HG03064 (cell line): ENCODE measurements around the gene MRAP.

Experiments used
- ATAC-seq: cut with Tn5 transposase; IDR thresholded peaks from one replicate; pipeline ENCODE4 v1.9.1; 2021; ENCODE audit warnings: low read depth; ENCODE audit not compliant: unreplicated experiment

Gene MRAP

DNA sequence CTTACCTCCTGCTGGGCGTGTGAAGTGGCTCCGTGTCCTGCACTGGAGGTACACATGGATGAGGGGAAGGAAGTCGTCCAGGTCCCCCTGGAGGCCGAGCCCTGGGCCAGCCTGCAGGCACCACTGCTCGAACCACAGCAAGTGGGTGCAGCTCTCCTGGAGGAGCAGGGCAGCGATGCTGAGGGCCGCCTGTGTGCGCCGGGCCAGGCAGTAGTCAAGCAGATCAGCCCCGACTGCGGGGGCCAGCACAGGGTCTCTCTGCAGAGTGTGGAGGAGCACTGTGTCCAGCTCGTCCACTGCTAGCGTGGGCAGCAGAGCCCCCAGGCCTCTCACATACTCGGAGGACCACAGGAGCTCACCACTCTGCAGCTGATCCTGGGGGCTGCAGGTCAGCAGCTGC lies 48.3 kb downstream of the MRAP start:
- no peak for ATAC-seq

- ATAC-seq, result no peak
These were observed 48.7 kb downstream of the MRAP start for GRCh38 chr21:32347351-32347750.

- no peak for ATAC-seq
These were observed 49.3 kb downstream of the MRAP start for GRCh38 chr21:32347977-32348376.

DNA sequence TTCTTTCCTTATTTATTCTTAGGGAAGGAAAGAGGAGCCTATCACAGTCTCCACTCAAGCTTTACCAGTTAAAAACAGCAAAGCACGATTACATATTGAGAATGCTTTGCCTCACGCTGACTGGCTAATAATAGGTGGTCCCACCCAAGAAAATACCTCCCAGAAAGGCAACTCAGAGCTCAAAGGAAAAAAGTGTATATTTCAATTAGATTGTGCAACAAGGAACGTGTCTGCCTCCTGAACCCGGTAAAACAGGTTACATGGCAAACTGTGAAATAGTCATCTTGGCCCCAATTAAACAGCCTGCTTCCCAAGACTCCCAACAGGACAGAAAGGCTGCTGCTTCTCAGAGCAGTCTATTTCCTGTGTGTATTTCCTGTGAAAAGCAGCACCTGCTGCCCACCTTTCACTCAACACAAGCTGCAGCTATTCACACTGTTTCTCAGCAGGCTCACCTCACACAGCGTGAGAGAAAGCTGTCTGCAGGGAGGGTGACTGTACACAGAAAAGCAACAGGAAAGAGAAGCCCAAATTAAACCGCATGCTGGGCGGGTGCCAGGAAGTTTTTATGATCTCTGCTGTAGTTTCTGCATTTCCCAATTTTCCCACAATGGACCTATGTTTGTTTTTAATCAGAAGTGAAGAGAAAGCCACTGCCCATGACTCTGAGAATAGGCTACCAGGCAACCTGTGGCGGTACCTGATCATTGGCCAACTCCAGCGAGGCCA lies 50.1 kb downstream of the MRAP start:
- ATAC-seq, result no peak

- ATAC-seq, result no peak
These were observed 50.8 kb downstream of the MRAP start for GRCh38 chr21:32349333-32349944.

DNA sequence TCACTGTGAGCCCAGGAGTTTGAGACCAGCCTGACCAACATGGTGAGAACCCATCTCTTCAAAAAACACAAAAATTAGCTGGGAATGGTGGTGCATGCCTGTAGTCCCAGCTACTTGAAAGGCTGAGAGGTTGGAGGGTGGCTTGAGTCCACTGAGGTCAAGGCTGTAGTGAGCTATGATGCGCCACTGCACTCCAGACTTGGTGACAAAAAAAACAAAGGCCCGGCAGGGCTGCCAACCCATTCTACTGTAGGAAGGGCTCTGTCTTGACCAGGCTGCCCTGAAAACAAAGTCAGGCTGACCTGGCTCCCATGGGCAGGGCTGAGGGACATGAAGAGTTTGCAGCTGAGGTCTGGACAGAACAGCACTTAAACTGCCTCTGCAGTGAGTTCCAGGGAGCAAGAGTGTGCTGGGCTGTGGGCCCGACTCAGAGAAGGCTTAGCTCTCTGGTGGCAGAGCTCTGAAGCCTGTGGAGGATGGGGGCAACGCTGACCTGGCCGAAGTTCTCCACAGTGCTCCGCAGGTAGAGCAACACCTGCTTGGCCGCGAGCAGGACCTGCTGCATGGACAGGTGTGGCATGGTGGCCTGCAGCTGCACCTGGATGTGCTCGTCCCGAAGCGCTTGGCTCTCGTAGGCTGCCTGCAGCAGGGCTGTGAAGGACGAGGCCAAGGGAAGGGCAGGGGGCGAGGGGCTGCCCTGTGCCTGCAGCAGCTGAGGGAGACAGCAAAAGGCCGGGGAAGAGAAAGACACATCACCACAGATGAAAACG lies 51.7 kb downstream of the MRAP start:
- no peak for ATAC-seq

DNA sequence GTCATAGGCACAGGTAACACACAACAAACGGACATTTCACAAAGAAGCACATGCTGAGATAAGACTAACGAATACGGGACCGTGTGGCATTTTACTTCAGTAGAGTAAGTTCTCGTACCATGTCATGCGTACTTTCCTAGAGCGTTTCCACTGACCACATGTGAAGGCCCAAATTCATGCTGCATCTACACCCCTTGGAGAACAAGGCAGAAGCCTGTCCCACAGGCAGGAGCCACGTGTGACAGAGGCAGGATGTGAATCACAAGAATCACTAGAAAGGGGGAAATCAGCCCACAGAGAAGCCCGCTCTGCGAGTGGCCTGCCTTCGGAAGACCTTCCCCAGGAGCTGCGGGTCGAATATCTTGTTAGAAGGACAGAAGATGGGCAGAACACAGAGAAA lies 52.3 kb downstream of the MRAP start:
- no peak for ATAC-seq

GRCh38 chr21:32351428-32351827 lies 52.8 kb downstream of the MRAP start:
- no peak for ATAC-seq

DNA sequence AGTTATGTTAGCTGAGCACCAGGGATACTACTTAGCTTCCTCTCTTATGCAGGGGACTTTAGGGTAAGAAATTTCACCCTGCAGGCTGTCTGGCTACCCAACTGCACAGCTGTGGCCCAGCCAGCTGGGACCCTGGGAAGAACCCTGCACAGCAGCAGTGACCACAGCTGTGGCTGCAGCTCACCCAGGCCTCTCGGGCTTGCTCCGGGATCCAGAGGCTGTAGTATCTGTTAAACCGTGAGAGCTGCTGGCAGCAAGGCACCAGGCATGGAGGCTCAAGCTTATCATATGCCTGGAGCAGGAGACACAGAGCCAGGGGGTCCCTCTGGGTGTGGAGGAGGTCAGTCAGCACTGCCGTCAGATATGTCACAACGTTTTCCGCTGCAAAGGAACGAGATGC lies 53.9 kb downstream of the MRAP start:
- ATAC-seq, result no peak

GRCh38 chr21:32353002-32353711 lies 54.5 kb downstream of the MRAP start:
- ATAC-seq, result no peak

- ATAC-seq, result no peak
These were observed 58.3 kb downstream of the MRAP start for GRCh38 chr21:32356874-32357395.

DNA sequence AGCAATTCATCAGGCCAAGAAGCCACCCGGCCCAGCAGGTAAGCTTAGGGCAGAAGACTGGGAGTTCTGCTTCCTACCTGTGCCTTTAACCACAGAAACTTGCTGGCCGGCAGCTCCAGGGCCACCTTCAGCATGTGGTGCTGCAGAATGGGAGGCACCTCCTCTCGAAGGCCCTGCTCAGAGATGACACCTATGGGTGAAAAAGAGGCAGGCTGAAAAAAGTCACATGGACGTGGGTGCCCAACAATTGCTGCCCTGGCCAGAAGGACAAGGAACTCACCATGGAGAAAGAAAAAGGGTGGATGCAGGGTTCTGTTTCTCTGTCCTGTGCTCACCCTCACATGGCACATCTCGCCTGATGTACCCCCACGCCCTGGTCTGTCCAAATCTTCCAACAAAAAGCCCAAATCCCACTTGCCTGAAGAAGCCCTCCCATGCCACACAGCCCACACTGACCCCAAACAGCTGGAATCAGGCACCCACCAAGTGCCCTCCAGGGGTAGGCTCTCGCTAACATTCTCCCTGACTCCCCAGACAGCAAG lies 61.1 kb downstream of the MRAP start:
- ATAC-seq, result no peak

- no peak for ATAC-seq
These were observed 61.8 kb downstream of the MRAP start for GRCh38 chr21:32360401-32360975.
